ENCODE data around the gene CFAP52.
"Not testable (repeated sequence)": the region's sequence is repeated elsewhere in the genome, so short reads cannot be mapped to it uniquely, and the experiment has no call there.

CFAP52 gene

GRCh38 chr17:9575381-9576101 lies 901 bp upstream of the CFAP52 start, which contains the start of gene STX8:
TSS of gene STX8 (minus strand) at chr17:9575820. CDS start at chr17:9575808, 12 bp downstream.
- DNase-seq, result peak; percentile 92

GRCh38 chr17:9577373-9577709 lies 899 bp downstream of the CFAP52 start:
- no peak for DNase-seq

GRCh38 chr17:9587969-9588656 lies 11.7 kb downstream of the CFAP52 start:
- DNase-seq, result no peak

GRCh38 chr17:9594065-9594464 lies 17.6 kb downstream of the CFAP52 start:
- DNase-seq, result no peak

GRCh38 chr17:9597638-9598037 lies 21.2 kb downstream of the CFAP52 start:
- not testable (repeated sequence) for DNase-seq

GRCh38 chr17:9598661-9599060 lies 22.2 kb downstream of the CFAP52 start:
- no peak for DNase-seq

- not testable (repeated sequence) for DNase-seq
Observed at GRCh38 chr17:9604583-9604982, 28.1 kb downstream of the CFAP52 start.

- DNase-seq, result no peak
Observed at GRCh38 chr17:9606453-9606852, 30.0 kb downstream of the CFAP52 start.

- not testable (repeated sequence) for DNase-seq
Observed at GRCh38 chr17:9607058-9607457, 30.6 kb downstream of the CFAP52 start.

GRCh38 chr17:9611557-9611956 lies 35.1 kb downstream of the CFAP52 start:
- no peak for DNase-seq

GRCh38 chr17:9612006-9612405 lies 35.6 kb downstream of the CFAP52 start:
- DNase-seq, result no peak

- DNase-seq, result no peak
Observed at GRCh38 chr17:9615486-9615885, 39.0 kb downstream of the CFAP52 start.

GRCh38 chr17:9622961-9623360 lies 46.5 kb downstream of the CFAP52 start:
- DNase-seq, result no peak

- DNase-seq, result no peak
Observed at GRCh38 chr17:9628509-9628908, 52.1 kb downstream of the CFAP52 start.

GRCh38 chr17:9632741-9633140 lies 56.3 kb downstream of the CFAP52 start:
- DNase-seq, result no peak

- DNase-seq, result no peak
Observed at GRCh38 chr17:9635340-9635739, 58.9 kb downstream of the CFAP52 start.

GRCh38 chr17:9636501-9636900 lies 60.1 kb downstream of the CFAP52 start:
- DNase-seq, result no peak

GRCh38 chr17:9640388-9640787 lies 63.9 kb downstream of the CFAP52 start:
- DNase-seq, result not testable (repeated sequence)

- no peak for DNase-seq
Observed at GRCh38 chr17:9643611-9644010, 67.2 kb downstream of the CFAP52 start.

- peak; percentile 69 for DNase-seq
Observed at GRCh38 chr17:9644910-9645751, 68.7 kb downstream of the CFAP52 start, which contains the start of gene USP43. TSS of gene USP43 (plus strand) at chr17:9645517. CDS start at chr17:9645633, 116 bp downstream.

- DNase-seq, result peak; percentile 77
Observed at GRCh38 chr17:9645851-9646545, 69.6 kb downstream of the CFAP52 start.

GRCh38 chr17:9646546-9646885 lies 70.1 kb downstream of the CFAP52 start:
- no peak for DNase-seq

- DNase-seq, result no peak
Observed at GRCh38 chr17:9647014-9647413, 70.6 kb downstream of the CFAP52 start.
